Panc1 (cell line): Measurements from ENCODE around the gene COL4A1. TPM values are rescaled to one million over a fixed set of nuclear protein-coding genes. Genes with fewer than 3 reads are reported as not detected.
A peak's percentile ranks its signal among the peaks of the same experiment; 100 is the strongest.

ENCODE experiments used
- ATAC-seq: fragments of 200-7000 bp; cut with Tn5 transposase; 2 replicates; pipeline ENCODE4 v1.9.1; 2020; ENCODE audit warnings: mild to moderate bottlenecking, moderate library complexity
- BruUV-seq: library from RNA; stranded (reverse); fragments of 400-500 nt; replicated peaks from 2 replicates; lab custom pipeline; 2021; lab: Mats Ljungman, UMichigan
- CTCF ChIA-PET: fragments of 300-600 bp; sonication (Branson Sonifier 250); formaldehyde crosslinking; loops from one replicate; lab custom pipeline; 2022; ENCODE audit warnings: antibody characterized with exemption; lab: Charles Lee
- POLR2A ChIA-PET: fragments of 300-600 bp; sonication (Branson Sonifier 250); formaldehyde crosslinking; loops from one replicate; lab custom pipeline; 2022; ENCODE audit warnings: antibody characterized with exemption; lab: Charles Lee
- DNase-seq: peaks from one replicate; pipeline ENCODE4 v3.0.0-alpha.2; 2010; ENCODE audit warnings: low read depth, low spot score
- H3K27ac ChIP-seq: 2 replicates; pipeline ENCODE4 v1.5.1; 2011; ENCODE audit warnings: mild to moderate bottlenecking, low read length, inconsistent platforms
- H3K27me3 ChIP-seq: fragments of 200-500 bp; sonication (Bioruptor generic); 2 replicates; pipeline ENCODE4 v1.6.0; 2014; ENCODE audit warnings: low read length, inconsistent platforms; ENCODE audit not compliant: control insufficient read depth, insufficient read depth
- H3K36me3 ChIP-seq: fragments of 200-500 bp; sonication (Bioruptor generic); 2 replicates; pipeline ENCODE4 v1.5.1; 2014; ENCODE audit warnings: inconsistent platforms, mild to moderate bottlenecking, low read length, moderate library complexity; ENCODE audit not compliant: control insufficient read depth, insufficient read depth
- H3K4me1 ChIP-seq: 2 replicates; pipeline ENCODE4 v1.5.1; 2011; ENCODE audit warnings: inconsistent platforms, mild to moderate bottlenecking, low read length, moderate library complexity; ENCODE audit not compliant: control insufficient read depth, insufficient read depth
- H3K4me3 ChIP-seq, 2 experiments: 2 replicates each; pipeline ENCODE4 v1.5.1; 2011 to 2012; ENCODE audit warnings: low read depth in 2 of 2, low read length in 2 of 2, mild to moderate bottlenecking in 2 of 2, inconsistent platforms in 1 of 2, moderate library complexity in 1 of 2
- H3K9me3 ChIP-seq: fragments of 200-500 bp; sonication (Bioruptor generic); 2 replicates; pipeline ENCODE4 v1.5.1; 2014; ENCODE audit warnings: low read depth, mild to moderate bottlenecking, inconsistent platforms, low read length, moderate library complexity; ENCODE audit not compliant: control insufficient read depth, insufficient read depth
- CTCF ChIP-seq: fragments of 450-650 bp; IDR thresholded peaks from 2 replicates; pipeline ENCODE4 v1.5.1; 2017; ENCODE audit warnings: mild to moderate bottlenecking
- POLR2AphosphoS5 ChIP-seq: IDR thresholded peaks from 2 replicates; pipeline ENCODE4 v1.6.1; 2012; ENCODE audit warnings: mild to moderate bottlenecking, low read depth, low read length, moderate library complexity
- REST ChIP-seq, 2 experiments: IDR thresholded peaks; 2 replicates each; pipeline ENCODE4 v1.6.1; 2011 to 2012; ENCODE audit warnings: low read depth in 2 of 2, control low read depth in 1 of 2, low read length in 1 of 2, mild to moderate bottlenecking in 1 of 2, moderate library complexity in 1 of 2; ENCODE audit not compliant: insufficient read depth in 1 of 2
- SIN3A ChIP-seq: IDR thresholded peaks from 2 replicates; pipeline ENCODE4 v1.6.1; 2012; ENCODE audit warnings: low read depth, mild to moderate bottlenecking, low read length, moderate library complexity, borderline replicate concordance; ENCODE audit not compliant: insufficient read depth
- TCF7L2 ChIP-seq: IDR thresholded peaks from 2 replicates; pipeline ENCODE4 v1.6.1; 2011; ENCODE audit warnings: mild to moderate bottlenecking, low read depth, low read length, inconsistent platforms
- in situ Hi-C: cut with HindIII; loops from 2 replicates; pipeline ENCODE4 v1.10.0; 2016; ENCODE audit warnings: low sequenced_read_pairs, low pct_unique_long_range_greater_than_20kb
- intact Hi-C: fragments of 100-400 bp; cut with micrococcal nuclease; formaldehyde crosslinking; loops from one replicate; pipeline ENCODE4 v1.10.0; 2022; ENCODE audit not compliant: unreplicated experiment
- total RNA-seq: library from RNA; stranded (reverse); gene quantifications from one replicate; pipeline ENCODE4 v1.2.1, GENCODE V29; 2021; ENCODE audit not compliant: unreplicated experiment

The COL4A1 gene
- total RNA-seq, 1 experiment from 2014 or later = 1.1 TPM

- ChIA-PET POLR2A (no interaction called here), CTCF (interaction anchor here (0.8 kb wide), 1 partner anchor 231 kb away, joined by 5 read pairs; no protein-coding TSS in a partner anchor)
- Histone ChIP-seq H3K27me3 (no peaks in the 10 kb centered on the region; the same call in 1 of the 2 replicates), H3K27ac (no peak overlapping the region), H3K36me3 (no peaks in the 10 kb centered on the region), H3K4me1 (no peaks in the 10 kb centered on the region), H3K4me3 (no peak overlapping the region), H3K9me3 (no peaks in the 10 kb centered on the region)
- intact Hi-C loops (loop anchor here (10.0 kb wide), 1 partner anchor 835 kb away; no protein-coding TSS in a partner anchor), in situ Hi-C loops (no loop called here)
- TF ChIP-seq CTCF = no peak
- no peak for TF ChIP-seq TCF7L2
- no peak for TF ChIP-seq REST (IDR thresholded peaks at IDR 0.05; ENCODE audit: insufficient read depth in 1 of 2, low read depth in 2 of 2, low read length in 1 of 2)
- TF ChIP-seq POLR2AphosphoS5 = no peak
- no peak for TF ChIP-seq SIN3A
- DNase-seq (no peak), ATAC-seq (peak; percentile 50; the same call in 1 of the 2 replicates)
- BruUV-seq = no TSS peak
Measured at GRCh38 chr13:110109910-110110309, 197.0 kb downstream of the COL4A1 start.

- H3K4me3 ChIP-seq = no peak overlapping the region
- H3K27ac ChIP-seq = no peak overlapping the region
- DNase-seq = no peak
- ATAC-seq = no peak
- H3K9me3 ChIP-seq = no peaks in the 10 kb centered on the region
- H3K36me3 ChIP-seq = no peaks in the 10 kb centered on the region
- TF ChIP-seq POLR2AphosphoS5 (no peak), CTCF (peak; percentile 22; the same call in 1 of the 2 replicates)
- no peaks in the 10 kb centered on the region for H3K27me3 ChIP-seq
- in situ Hi-C loops (no loop called here), intact Hi-C loops (no loop called here)
- no peaks in the 10 kb centered on the region for H3K4me1 ChIP-seq
- ChIA-PET CTCF (no interaction called here), POLR2A (no interaction called here)
- BruUV-seq = no TSS peak
Measured at GRCh38 chr13:110109140-110109783, 197.7 kb downstream of the COL4A1 start.
